Hepatocyte (in vitro differentiated cells): ENCODE measurements around the gene EXOSC7.

Experiments used
- EZH2 ChIP-seq: fragments of 200-600 bp; sonication (generic); IDR thresholded peaks from 2 replicates; pipeline ENCODE4 v1.6.1; 2016; ENCODE audit warnings: antibody characterized with exemption, mild to moderate bottlenecking, borderline replicate concordance
- EZH2phosphoT487 ChIP-seq: fragments of 200-600 bp; sonication (generic); IDR thresholded peaks from one replicate; pipeline ENCODE4 v1.6.1; 2018; ENCODE audit warnings: antibody characterized with exemption, mild to moderate bottlenecking, low read depth, moderate library complexity; ENCODE audit not compliant: unreplicated experiment, severe bottlenecking
- TF ChIP-seq, protein P1 (sequence below): fragments of 200-600 bp; sonication (generic); IDR thresholded peaks from 2 replicates; pipeline ENCODE4 v1.5.1; 2016; ENCODE audit warnings: antibody characterized with exemption, mild to moderate bottlenecking; ENCODE audit not compliant: poor library complexity

DNA sequence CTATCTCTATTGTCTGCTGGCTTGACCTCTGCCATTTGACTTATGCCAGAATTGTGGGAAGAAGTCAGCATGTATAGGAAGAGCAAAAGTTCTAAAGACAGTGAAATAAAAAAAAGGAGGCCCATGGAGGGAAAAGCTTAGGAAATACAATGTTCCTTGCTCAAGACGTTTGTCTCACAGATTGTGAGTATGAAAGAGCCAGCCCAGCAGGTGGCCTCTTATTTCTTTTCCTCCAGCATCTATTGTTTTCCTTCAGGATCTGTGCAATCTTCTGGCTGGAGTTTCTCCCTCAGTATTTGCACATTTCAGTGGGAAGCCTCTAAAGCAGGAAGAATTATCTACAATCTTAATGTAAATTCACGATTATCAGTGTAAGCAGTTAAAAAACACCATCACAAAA, 43.8 kb upstream of the EXOSC7 start:
- TF ChIP-seq, protein P1, sequence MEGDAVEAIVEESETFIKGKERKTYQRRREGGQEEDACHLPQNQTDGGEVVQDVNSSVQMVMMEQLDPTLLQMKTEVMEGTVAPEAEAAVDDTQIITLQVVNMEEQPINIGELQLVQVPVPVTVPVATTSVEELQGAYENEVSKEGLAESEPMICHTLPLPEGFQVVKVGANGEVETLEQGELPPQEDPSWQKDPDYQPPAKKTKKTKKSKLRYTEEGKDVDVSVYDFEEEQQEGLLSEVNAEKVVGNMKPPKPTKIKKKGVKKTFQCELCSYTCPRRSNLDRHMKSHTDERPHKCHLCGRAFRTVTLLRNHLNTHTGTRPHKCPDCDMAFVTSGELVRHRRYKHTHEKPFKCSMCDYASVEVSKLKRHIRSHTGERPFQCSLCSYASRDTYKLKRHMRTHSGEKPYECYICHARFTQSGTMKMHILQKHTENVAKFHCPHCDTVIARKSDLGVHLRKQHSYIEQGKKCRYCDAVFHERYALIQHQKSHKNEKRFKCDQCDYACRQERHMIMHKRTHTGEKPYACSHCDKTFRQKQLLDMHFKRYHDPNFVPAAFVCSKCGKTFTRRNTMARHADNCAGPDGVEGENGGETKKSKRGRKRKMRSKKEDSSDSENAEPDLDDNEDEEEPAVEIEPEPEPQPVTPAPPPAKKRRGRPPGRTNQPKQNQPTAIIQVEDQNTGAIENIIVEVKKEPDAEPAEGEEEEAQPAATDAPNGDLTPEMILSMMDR: no peak
- no peak for TF ChIP-seq EZH2phosphoT487
- TF ChIP-seq EZH2: no peak
